Measurements from ENCODE around the gene PPM1M. TPM values are rescaled to one million over a fixed set of nuclear protein-coding genes. Genes with fewer than 3 reads are reported as not detected.

Gene PPM1M
- total RNA-seq, 1 donor from 2014 or later = 6.9 TPM

DNA sequence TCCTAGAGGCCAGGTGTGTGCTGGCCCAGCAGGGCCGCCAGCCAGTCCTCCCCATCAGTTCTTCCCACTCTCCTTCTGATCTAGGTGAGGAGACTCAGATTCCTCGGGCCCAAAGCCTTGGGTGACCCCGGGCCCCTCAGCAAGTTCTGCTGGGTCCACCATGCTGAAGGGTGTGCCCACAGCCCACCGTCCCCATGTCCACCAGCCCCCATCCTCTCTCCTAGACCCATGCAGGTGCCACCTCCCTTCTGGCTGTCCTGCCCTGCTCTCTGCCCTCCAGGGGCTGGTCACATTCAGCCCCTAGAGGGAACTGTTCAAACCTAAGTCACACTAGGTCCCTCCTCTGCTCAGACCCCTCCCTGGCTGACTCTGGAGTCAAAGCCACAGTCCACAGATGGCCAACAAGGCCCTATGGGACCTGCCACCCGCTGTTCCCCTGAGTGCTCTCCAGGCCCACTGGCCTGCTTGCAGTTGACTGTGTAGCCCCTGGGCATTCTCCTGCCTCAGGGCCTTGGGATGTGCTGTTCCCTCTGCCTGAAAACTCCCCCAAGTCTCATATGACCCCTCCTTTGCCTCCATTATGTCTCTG lies 19.2 kb upstream of the PPM1M start:
- no peak overlapping the region for H3K4me3 ChIP-seq (ENCODE audit: low read depth, low read length)
- TF ChIP-seq, protein P1, sequence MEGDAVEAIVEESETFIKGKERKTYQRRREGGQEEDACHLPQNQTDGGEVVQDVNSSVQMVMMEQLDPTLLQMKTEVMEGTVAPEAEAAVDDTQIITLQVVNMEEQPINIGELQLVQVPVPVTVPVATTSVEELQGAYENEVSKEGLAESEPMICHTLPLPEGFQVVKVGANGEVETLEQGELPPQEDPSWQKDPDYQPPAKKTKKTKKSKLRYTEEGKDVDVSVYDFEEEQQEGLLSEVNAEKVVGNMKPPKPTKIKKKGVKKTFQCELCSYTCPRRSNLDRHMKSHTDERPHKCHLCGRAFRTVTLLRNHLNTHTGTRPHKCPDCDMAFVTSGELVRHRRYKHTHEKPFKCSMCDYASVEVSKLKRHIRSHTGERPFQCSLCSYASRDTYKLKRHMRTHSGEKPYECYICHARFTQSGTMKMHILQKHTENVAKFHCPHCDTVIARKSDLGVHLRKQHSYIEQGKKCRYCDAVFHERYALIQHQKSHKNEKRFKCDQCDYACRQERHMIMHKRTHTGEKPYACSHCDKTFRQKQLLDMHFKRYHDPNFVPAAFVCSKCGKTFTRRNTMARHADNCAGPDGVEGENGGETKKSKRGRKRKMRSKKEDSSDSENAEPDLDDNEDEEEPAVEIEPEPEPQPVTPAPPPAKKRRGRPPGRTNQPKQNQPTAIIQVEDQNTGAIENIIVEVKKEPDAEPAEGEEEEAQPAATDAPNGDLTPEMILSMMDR (conservative IDR thresholded peaks at IDR 0.05; ENCODE audit: low read depth, low read length) = no peak

DNA sequence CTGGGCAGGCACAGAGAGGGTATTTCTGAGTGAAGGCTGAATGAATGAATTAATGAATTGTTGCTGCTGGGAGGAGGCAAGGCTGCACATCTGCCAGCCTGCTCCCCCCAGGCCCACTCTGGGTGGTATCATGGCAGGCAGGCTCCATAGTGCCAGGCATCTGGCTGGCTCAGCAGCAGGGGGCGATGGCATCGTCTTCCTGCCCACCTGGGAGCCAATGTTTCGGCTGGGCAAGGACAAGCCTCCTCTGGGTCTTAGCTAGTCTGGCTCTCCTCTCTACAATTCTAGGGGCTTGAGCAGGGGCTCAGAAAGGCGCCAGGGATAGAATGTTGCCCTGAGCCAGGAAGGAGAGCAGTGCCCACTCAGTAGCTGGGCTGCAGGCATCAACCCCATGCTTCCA lies 18.4 kb upstream of the PPM1M start:
- no peak overlapping the region for H3K4me3 ChIP-seq (ENCODE audit: low read depth, low read length)
- DNase-seq (ENCODE audit: low read depth) = no peak
- TF ChIP-seq, protein P1 (conservative IDR thresholded peaks at IDR 0.05; ENCODE audit: low read depth, low read length) = peak; percentile 22

More for the DNA sequence above, 19.2 kb upstream of the PPM1M start:
- no peak for DNase-seq (ENCODE audit: low read depth)

DNA sequence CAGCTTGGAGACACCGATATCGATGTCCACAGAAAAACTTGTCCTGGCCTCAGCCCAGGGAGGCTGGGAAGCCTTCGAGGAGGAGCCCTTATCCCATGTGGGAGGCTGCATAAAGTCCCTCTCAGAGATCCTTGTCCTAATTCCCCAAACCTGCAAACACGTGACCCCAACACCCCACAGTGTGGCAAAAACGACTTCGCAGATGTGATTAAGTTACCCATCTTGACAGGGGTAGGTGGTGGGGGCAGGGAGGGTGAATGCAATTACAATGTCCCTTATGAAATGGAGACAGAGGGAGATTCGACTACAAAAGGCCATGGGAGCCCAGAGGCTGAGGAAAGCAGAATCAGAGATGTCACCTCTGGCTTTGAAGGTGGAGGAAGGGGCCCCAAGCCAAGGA lies 17.8 kb upstream of the PPM1M start:
- DNase-seq (ENCODE audit: low read depth) = no peak
- TF ChIP-seq, protein P1 (conservative IDR thresholded peaks at IDR 0.05; ENCODE audit: low read depth, low read length) = no peak
- H3K4me3 ChIP-seq (ENCODE audit: low read depth, low read length) = no peak overlapping the region

DNA sequence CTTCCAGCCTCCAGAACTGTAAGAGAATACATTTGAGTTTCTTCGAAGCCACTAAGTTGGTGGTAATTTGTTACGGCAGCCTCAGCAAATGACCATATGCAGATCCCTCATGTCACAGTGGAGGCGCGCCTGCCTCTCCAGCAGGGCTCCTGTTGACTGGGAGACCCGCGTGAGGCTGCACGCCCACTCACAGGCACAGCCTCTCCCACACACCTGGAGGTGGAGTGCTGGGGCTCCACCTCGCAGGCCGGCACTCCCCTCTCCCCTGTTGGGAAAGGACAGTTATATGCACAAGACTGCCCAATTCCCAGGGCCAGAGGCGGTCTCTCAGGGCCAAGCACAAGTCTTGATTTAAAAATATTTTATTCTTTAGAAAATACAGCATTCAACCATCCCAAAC lies 17.3 kb upstream of the PPM1M start:
- no peak for DNase-seq (ENCODE audit: low read depth)
- TF ChIP-seq, protein P1 (conservative IDR thresholded peaks at IDR 0.05; ENCODE audit: low read depth, low read length) = no peak
- no peak overlapping the region for H3K4me3 ChIP-seq (ENCODE audit: low read depth, low read length)

DNA sequence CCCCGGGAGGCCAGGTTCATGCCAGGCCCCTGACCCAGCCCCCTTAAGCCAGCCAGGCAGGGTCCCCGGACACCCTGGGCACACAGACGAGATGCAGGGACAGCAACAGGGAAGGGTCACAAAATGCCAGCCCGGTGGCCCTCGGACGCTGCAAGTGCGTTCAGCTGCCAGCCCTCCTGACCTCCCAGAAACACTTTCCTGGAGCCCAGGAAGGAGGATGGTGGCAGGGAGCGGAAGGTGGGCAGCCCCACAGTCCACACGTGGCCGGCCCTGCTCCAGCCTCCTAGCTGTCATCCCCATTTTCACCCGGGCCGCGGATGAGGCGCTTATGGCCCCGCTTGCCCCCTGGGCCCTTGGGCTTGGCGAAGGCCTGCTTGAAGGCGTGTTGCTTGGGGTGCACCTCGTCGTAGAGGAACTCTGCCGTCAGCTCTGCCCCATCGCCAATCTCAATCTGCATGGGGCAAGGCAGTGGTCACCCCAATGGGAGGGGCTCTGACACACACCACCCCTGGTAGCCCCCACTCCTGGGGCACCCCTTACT lies 16.7 kb upstream of the PPM1M start:
- no peak overlapping the region for H3K4me3 ChIP-seq (ENCODE audit: low read depth, low read length)
- no peak for DNase-seq (ENCODE audit: low read depth)
- TF ChIP-seq, protein P1 (conservative IDR thresholded peaks at IDR 0.05; ENCODE audit: low read depth, low read length) = no peak

DNA sequence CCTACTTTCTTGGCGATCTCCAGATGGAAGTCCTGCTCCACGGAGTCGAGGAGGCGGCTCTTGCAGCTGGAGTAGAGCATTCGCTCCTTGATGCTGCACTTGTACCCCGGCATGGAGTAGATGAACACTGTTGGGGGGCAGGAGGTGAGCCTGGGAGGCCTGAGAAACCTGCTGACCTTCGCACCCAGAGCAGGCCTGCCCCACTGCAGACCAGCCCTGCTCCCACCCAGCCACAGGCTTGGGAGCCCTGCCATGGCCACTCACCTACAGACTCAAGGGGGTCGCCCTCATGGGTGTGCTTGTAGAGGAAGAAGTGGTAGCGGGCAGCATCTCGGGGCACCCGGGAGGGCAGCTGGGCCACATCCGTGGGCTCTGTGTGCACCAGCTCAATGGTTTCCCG lies 15.9 kb upstream of the PPM1M start:
- TF ChIP-seq, protein P1 (conservative IDR thresholded peaks at IDR 0.05; ENCODE audit: low read depth, low read length) = no peak
- DNase-seq (ENCODE audit: low read depth) = no peak
- H3K4me3 ChIP-seq (ENCODE audit: low read depth, low read length) = no peak overlapping the region

DNA sequence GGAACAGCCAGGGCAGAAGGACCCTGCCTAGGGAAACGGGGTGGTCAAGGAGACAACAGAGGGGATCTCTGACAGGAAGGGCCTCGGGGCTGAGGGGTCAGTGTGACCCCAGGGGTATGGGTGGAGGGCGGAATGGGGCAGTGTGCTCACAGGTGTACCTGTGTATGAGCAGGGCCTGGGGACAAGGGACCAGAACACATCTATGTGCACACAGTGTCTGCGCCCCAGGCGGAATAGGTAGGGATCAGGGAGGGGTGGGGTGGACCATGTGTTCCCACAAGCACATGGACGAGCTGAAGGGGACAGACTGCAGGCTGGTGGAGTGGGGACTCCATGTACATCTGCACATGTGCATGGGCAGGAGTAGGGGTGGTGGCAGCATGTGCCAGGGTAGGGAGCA lies 15.1 kb upstream of the PPM1M start:
- no peak for DNase-seq (ENCODE audit: low read depth)
- TF ChIP-seq, protein P1 (conservative IDR thresholded peaks at IDR 0.05; ENCODE audit: low read depth, low read length) = no peak
- no peak overlapping the region for H3K4me3 ChIP-seq (ENCODE audit: low read depth, low read length)

Data from epithelial cell of proximal tubule (primary cell).